GM18868 (cell line): Measurements from ENCODE around the gene WASF3.

Experiments used
- ATAC-seq: cut with Tn5 transposase; IDR thresholded peaks from one replicate; pipeline ENCODE4 v1.9.1; 2021; ENCODE audit warnings: mild to moderate bottlenecking, moderate library complexity; ENCODE audit not compliant: unreplicated experiment

WASF3 gene

GRCh38 chr13:26589226-26589625, 31.7 kb downstream of the WASF3 start:
- no peak for ATAC-seq

GRCh38 chr13:26589754-26590153, 32.3 kb downstream of the WASF3 start:
- no peak for ATAC-seq

- ATAC-seq = no peak
Measured at GRCh38 chr13:26590379-26590778, 32.9 kb downstream of the WASF3 start.

GRCh38 chr13:26590951-26591350, 33.5 kb downstream of the WASF3 start:
- ATAC-seq = no peak

- ATAC-seq = no peak
Measured at GRCh38 chr13:26591672-26592071, 34.2 kb downstream of the WASF3 start.

- ATAC-seq = no peak
Measured at GRCh38 chr13:26593661-26594060, 36.2 kb downstream of the WASF3 start.

- ATAC-seq = no peak
Measured at GRCh38 chr13:26594363-26594762, 36.9 kb downstream of the WASF3 start.

- no peak for ATAC-seq
Measured at GRCh38 chr13:26596458-26596857, 39.0 kb downstream of the WASF3 start.

- no peak for ATAC-seq
Measured at GRCh38 chr13:26599403-26599802, 41.9 kb downstream of the WASF3 start.

GRCh38 chr13:26599860-26600259, 42.4 kb downstream of the WASF3 start:
- ATAC-seq = no peak

- no peak for ATAC-seq
Measured at GRCh38 chr13:26600343-26600742, 42.9 kb downstream of the WASF3 start.

GRCh38 chr13:26601669-26602068, 44.2 kb downstream of the WASF3 start:
- ATAC-seq = peak; percentile 52

GRCh38 chr13:26602783-26603182, 45.3 kb downstream of the WASF3 start:
- ATAC-seq = no peak

GRCh38 chr13:26604784-26605545, 47.5 kb downstream of the WASF3 start:
- no peak for ATAC-seq

GRCh38 chr13:26605845-26606244, 48.4 kb downstream of the WASF3 start:
- ATAC-seq = no peak

GRCh38 chr13:26606631-26607030, 49.1 kb downstream of the WASF3 start:
- no peak for ATAC-seq

- no peak for ATAC-seq
Measured at GRCh38 chr13:26614721-26615120, 57.2 kb downstream of the WASF3 start.

- ATAC-seq = no peak
Measured at GRCh38 chr13:26616126-26616525, 58.6 kb downstream of the WASF3 start.

GRCh38 chr13:26618726-26619125, 61.2 kb downstream of the WASF3 start:
- no peak for ATAC-seq

GRCh38 chr13:26619358-26619757, 61.9 kb downstream of the WASF3 start:
- no peak for ATAC-seq

GRCh38 chr13:26621731-26622401, 64.4 kb downstream of the WASF3 start:
- ATAC-seq = no peak

- no peak for ATAC-seq
Measured at GRCh38 chr13:26623125-26623524, 65.6 kb downstream of the WASF3 start.
